GM04503 (cell line): ENCODE data around the gene DUSP15.
"Not testable (repeated sequence)": the region's sequence is repeated elsewhere in the genome, so short reads cannot be mapped to it uniquely, and the experiment has no call there.

Experiments
- DNase-seq: peaks from one replicate; pipeline ENCODE4 v3.0.0-alpha.2; 2012; ENCODE audit warnings: low read depth

DUSP15 gene

GRCh38 chr20:31869942-31870725 is at the start of gene DUSP15, which contains the start of gene TTLL9:
DUSP15 (minus strand) TSS chr20:31870527; CDS start chr20:31870337, 190 bp downstream.
TTLL9 (plus strand) TSS chr20:31870634; CDS start chr20:31871127, 493 bp downstream.
- DNase-seq: no peak

GRCh38 chr20:31919410-31920155 is 49.3 kb upstream of the DUSP15 start:
- DNase-seq: no peak

GRCh38 chr20:31918466-31919105 is 48.3 kb upstream of the DUSP15 start:
- DNase-seq: no peak

DNA sequence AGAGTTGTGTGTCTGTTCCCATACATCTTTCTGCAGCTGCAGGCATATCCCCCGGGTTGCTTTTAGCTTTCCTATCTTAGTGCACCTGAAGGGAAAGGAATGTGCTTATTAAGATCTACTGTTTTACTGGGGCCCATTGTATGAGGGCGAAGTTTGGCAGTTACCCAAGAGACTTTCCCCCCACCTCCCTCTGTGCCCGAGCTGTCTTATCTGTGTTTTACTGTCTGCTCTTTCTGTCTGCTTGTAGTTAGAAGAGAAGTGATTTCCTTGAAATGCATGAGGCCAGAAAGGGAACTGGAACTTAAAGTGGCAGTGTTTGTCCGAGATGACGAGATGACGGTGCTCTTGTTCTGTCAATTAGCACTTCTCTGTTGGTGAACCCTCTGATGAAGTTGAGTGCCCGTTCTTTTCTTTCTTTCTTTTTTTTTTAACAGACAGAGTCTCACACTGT is 47.7 kb upstream of the DUSP15 start:
- DNase-seq: not testable (repeated sequence)

DNA sequence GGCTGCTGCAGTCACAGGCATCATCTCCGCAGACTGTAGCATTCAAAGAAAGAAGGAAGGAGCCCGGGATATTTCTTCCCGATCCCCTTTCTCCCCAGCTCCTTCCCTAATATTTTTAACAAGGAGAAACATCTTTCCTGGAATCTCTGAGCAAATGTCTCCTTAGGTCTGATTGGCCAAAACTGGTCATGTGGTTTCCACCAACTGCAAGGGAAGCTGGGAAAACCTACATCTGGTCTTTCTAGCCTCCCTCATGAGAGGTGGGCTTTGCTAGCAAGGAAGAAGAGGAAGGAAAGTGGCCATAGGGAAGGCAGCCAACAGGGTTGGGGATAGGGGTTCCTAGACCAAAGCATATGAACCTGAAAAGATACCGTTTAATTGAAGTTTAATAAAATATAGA is 46.4 kb upstream of the DUSP15 start:
- no peak for DNase-seq

DNA sequence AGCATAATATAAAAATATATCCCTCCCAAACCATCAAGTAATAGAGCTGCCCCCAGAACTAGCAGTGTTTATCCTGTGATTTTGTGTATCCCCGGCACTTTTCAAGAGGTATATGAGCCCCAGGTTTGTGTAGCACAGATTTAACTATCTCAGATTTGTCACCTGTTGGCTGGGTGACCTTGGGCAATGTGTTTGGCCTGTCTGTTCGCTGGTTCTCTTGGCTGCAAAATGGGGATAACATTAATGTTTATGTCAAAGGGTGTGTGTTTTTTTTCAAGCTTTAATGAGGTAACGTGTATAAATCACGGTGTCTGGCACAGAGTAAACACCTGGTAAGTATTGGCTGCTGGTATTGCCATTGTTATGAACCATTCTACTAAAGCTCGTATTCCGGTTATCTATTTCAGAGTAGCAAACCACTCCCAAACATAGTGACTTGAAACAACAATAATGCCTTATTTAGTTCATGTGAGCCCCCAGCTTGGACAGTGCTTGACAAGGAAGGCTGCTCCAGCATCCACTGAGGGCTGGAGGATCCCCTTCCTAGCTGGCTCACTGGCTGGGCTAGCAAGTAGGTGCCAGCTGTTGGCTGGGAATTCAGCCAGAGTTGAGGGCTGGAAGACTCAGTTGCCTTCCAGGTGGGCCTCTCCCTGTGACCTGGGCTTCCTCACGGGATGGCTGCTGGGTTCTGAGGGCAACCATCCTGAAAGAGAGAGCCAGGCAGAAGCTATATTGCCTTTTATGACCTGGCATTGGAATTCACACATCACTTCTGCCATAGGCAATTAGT is 45.4 kb upstream of the DUSP15 start:
- DNase-seq: no peak

- DNase-seq: no peak
Measured at GRCh38 chr20:31914170-31914569, 43.8 kb upstream of the DUSP15 start.

DNA sequence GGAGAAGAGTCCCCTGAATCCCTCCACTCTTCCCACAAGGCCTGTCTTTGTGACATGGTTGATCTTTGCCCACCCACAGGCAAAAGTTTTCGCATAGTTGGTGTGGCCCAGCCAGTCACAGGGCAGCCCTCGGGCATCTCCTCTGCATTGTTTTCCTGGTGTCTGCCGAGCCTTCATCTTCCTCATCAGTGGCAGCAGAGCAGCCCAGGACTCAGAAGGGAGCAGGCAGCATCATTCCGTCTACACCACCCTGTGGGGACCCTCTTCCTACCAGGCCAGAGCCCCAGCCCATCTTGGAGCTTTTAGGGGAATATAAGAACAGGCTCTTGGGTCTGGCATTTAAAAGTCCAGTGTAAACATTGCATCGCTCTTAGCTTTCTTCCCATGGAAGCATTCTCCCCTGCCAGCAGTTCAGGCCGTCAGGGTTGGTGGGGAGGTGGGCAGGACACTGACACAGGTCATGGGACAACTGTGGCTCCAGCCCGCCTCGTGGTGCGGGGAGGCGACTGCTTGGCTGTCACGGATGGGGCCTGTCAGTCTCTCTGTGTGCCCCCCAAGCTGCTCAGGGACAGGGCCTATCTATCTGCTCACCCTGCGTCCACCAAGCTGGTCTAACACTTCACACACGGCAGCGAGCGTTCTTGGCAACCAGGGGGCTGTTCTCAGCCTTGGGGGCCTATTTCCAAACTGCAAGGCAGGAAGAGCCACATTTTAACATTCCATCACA is 43.3 kb upstream of the DUSP15 start:
- no peak for DNase-seq

DNA sequence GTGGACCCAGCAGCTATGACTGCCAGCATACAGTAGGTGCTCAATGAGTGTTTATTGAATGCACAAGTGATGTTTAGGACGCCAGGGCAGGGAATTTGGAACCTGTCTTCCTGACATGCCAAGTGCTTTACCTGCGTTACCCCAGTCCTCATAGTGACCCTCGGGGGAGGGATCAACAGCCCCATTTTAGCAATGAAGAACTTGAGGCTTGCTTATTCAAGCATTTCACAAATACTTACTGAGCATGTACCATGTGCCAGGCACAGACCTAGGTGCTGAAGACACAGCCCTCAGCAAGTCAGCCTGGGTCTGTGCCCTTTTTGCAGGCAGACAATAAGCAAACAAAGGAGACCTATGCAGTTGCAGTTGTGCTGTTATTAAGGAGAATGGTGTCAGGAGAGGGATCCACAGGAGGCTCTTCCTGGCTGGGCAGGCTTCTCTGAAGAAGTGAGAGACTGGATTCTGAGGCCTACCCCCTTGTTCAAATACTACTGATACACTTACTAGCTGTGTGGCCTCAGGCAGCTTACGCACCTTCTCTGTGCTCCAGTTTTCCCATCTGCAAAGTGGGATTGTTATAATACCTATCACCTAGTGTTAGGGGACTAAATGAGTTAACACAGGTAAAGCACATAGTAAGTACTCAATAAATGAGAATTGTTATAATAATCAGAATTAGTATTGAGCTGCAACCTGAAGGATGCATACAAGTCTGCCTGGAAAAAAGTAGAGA is 39.9 kb upstream of the DUSP15 start:
- DNase-seq: no peak

- DNase-seq: no peak
Measured at GRCh38 chr20:31909253-31910070, 39.1 kb upstream of the DUSP15 start.

DNA sequence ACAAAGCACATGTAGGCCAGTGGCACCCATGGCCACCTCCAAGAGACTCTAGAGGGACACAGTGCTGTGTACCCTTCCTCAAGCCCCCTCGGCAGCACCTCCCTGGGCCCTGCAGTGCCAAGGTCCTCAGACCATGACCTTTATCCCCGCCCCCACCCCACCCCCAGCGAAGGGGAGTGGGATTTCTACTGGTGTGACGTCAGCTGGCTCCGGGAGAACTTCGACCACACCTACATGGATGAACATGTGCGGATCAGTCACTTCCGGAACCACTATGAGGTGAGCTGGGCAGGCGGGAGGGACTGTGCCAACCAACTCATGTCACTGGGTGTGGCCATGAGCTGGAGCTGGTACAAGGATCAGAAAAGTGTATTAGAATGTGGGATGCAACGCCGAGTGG is 38.1 kb upstream of the DUSP15 start:
- no peak for DNase-seq

GRCh38 chr20:31908016-31908415 is 37.7 kb upstream of the DUSP15 start:
- no peak for DNase-seq

DNA sequence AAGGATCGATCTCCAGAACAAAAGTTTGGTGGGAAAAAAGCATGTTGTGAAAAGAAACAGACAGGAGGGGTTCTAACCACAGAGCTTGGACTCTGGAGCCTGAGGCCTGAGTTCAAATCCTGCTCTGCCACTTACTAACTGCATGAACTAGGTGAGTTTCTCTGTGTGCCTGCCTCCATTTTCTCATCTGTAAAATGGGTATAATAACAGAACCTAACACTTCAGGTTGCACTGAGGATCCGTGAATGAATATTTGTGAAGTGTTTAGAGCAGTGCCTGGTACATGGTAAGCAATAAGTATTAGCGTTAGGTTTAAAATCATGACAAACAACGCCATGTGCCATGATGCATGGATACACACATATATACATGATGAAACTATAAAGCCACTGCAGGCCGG is 36.7 kb upstream of the DUSP15 start:
- DNase-seq: no peak

DNA sequence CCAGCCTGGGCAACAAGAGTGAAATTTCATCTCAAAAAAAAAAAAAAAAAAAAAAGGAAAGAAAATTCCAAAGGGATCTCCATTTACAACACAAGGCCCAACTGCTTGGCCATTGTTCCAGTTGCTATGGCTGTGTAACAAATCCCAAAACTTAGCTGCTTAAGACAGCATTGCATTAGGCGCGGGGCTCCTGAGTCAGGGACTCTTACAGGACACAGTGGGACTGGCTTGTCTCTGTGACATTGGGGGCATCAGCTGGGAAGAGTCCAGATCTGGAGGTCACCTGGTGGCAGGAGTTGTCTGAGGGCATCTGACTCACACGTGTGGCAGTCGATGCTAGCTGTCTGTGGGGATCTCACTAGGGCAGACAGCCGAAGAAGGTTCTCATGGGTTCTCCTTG is 35.7 kb upstream of the DUSP15 start:
- no peak for DNase-seq

GRCh38 chr20:31903627-31904386 is 33.5 kb upstream of the DUSP15 start:
- no peak for DNase-seq

GRCh38 chr20:31901615-31902014 is 31.3 kb upstream of the DUSP15 start:
- no peak for DNase-seq

GRCh38 chr20:31897541-31897940 is 27.2 kb upstream of the DUSP15 start:
- no peak for DNase-seq

GRCh38 chr20:31896049-31896448 is 25.7 kb upstream of the DUSP15 start:
- no peak for DNase-seq
